Transverse colon (tissue), 4 donors: ENCODE results near the gene PTPRN2. TPM values are rescaled to one million over a fixed set of nuclear protein-coding genes. Genes with fewer than 3 reads are reported as not detected.

Experiments
- DNase-seq: peaks from one replicate; pipeline ENCODE4 v3.0.0-alpha.2; 2019
- H3K27ac ChIP-seq, 4 donors: fragments of 200-600 bp; sonication (generic); 2 replicates each; pipeline ENCODE4 v1.5.1; 2016 to 2018; ENCODE audit warnings: inconsistent platforms in 4 of 4
- H3K27me3 ChIP-seq: fragments of 200-600 bp; sonication (generic); 2 replicates; pipeline ENCODE4 v1.5.1; 2017; ENCODE audit warnings: inconsistent platforms
- H3K36me3 ChIP-seq, 4 donors: fragments of 200-600 bp; sonication (generic); 2 replicates each; pipeline ENCODE4 v1.5.1; 2017 to 2019; ENCODE audit warnings: inconsistent platforms in 4 of 4
- H3K4me1 ChIP-seq, 4 donors: fragments of 200-600 bp; sonication (generic); 2 replicates each; pipeline ENCODE4 v1.5.1; 2017 to 2020; ENCODE audit warnings: inconsistent platforms in 4 of 4
- H3K4me3 ChIP-seq, 4 donors: fragments of 200-600 bp; sonication (generic); 1 replicate in 1 of 4; 2 replicates in 3 of 4; pipeline versions ENCODE4 v1.5.1 to v1.6.1; 2017 to 2019; ENCODE audit warnings: inconsistent platforms in 4 of 4
- H3K9me3 ChIP-seq, 2 donors: fragments of 200-600 bp; sonication (generic); 2 replicates each; pipeline ENCODE4 v1.5.1; 2017 to 2019; ENCODE audit warnings: inconsistent platforms in 2 of 2
- EP300 ChIP-seq: sonication (generic); formaldehyde crosslinking; IDR thresholded peaks from one replicate; pipeline ENCODE4 v1.6.1; 2017; ENCODE audit warnings: antibody characterized with exemption, low read depth
- POLR2A ChIP-seq: fragments of 450-650 bp; IDR thresholded peaks from one replicate; pipeline ENCODE4 v1.6.1; 2016; ENCODE audit warnings: antibody characterized with exemption, mild to moderate bottlenecking, moderate library complexity
- POLR2AphosphoS5 ChIP-seq, 3 donors: sonication (generic); formaldehyde crosslinking; IDR thresholded peaks; one replicate each; pipeline ENCODE4 v1.6.1; 2016; ENCODE audit warnings: antibody characterized with exemption in 3 of 3
- WGBS, 2 donors: methylation state at CpG; one replicate each; pipeline ENCODE4 v1.1.5; 2018; ENCODE audit warnings: low coverage in 1 of 2; 5-methylcytosine and 5-hydroxymethylcytosine counted together
- in situ Hi-C, 4 donors: fragments of 200-750 bp; cut with MboI; loops; one replicate each; pipeline versions ENCODE4 v1.15.0 to v1.15.1; 2017; ENCODE audit warnings: low sequenced_read_pairs in 3 of 4, low pct_ligation_motif_present in 1 of 4, low pct_unique_long_range_greater_than_20kb in 1 of 4
- intact Hi-C: fragments of 100-400 bp; cut with DNase I; formaldehyde crosslinking; loops from one replicate; pipeline ENCODE4 v1.15.1; 2023; ENCODE audit warnings: low total_unique reads
- total RNA-seq, 4 donors: library from RNA; depleted of rRNA; stranded (reverse); fragments of >200 nt; gene quantifications; one replicate each; pipeline ENCODE4 v1.1.0, GENCODE V29; 2016
- TF ChIP-seq, protein P1 (sequence below), 5 experiments: fragments of 200-600 bp in 3 of 5; fragments of 450-650 bp in 2 of 5; sonication (generic) in 3 of 5; IDR thresholded peaks; 1 replicate in 2 of 5; 2 replicates in 3 of 5; pipeline ENCODE4 v1.5.1; 2016 to 2017; ENCODE audit warnings: antibody characterized with exemption in 5 of 5, inconsistent platforms in 3 of 5, mild to moderate bottlenecking in 2 of 5, moderate library complexity in 1 of 5

Gene PTPRN2
- total RNA-seq, 4 donors from 2014 or later, result 15.4 to 31.1 (median 21.8) TPM

DNA sequence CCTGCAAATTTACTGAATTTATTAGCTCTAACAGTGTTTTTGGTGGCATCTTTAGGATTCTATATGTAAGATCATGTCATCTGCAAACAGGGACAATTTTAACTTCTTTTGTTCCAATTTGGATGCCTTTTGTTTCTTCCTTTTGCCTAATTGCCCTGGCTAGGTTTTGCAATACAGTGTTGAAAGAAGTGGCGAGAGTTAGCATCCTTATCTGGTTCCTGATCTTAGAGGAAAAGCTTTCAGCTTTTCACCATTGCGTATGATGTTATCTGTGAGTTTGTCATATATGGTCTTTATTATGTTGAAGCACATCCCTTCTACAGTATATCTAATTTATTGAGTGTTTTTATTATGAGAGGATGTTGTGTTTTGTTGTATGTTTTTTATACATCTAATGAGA lies 301.4 kb downstream of the PTPRN2 start:
- Histone ChIP-seq H3K4me3 (no peak overlapping the region), H3K9me3 (peaks cover 9% of the 10 kb centered on the region in 2 donors), H3K27ac (no peak overlapping the region), H3K27me3 (no peaks in the 10 kb centered on the region), H3K4me1 (no peaks in the 10 kb centered on the region), H3K36me3 (no peaks in the 10 kb centered on the region)
- TF ChIP-seq EP300, result no peak
- no peak for TF ChIP-seq POLR2AphosphoS5 (IDR thresholded peaks at IDR 0.05)
- TF ChIP-seq, protein P1, sequence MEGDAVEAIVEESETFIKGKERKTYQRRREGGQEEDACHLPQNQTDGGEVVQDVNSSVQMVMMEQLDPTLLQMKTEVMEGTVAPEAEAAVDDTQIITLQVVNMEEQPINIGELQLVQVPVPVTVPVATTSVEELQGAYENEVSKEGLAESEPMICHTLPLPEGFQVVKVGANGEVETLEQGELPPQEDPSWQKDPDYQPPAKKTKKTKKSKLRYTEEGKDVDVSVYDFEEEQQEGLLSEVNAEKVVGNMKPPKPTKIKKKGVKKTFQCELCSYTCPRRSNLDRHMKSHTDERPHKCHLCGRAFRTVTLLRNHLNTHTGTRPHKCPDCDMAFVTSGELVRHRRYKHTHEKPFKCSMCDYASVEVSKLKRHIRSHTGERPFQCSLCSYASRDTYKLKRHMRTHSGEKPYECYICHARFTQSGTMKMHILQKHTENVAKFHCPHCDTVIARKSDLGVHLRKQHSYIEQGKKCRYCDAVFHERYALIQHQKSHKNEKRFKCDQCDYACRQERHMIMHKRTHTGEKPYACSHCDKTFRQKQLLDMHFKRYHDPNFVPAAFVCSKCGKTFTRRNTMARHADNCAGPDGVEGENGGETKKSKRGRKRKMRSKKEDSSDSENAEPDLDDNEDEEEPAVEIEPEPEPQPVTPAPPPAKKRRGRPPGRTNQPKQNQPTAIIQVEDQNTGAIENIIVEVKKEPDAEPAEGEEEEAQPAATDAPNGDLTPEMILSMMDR (IDR thresholded peaks at IDR 0.05), result no peak
- no peak for TF ChIP-seq POLR2A
- no peak for DNase-seq
- in situ Hi-C loops, result no loop called here
- 64 to 84% methylated on average over 2 of the region's 2 CpGs for WGBS, 2 donors
- intact Hi-C loops, result no loop called here

DNA sequence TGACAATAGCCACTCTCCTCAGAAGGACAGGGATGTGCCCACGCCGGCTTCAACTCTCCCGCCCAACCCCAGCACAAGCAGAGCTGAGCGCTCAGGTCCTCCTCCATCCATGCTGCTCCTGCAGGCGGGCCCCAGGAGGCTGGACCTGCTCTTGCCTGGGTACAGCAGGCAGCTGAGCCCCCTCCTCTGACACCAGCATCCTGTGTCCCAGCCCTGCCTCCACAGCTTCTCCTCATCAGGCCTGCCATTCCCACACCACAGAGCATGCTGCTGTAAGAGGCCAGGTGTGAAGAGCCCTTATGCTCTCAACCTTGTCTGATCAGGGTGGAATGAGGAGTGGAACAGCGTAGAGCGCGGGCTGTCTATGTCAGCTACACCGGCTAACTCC lies 302.2 kb downstream of the PTPRN2 start:
- in situ Hi-C loops, result no loop called here
- no peaks in the 10 kb centered on the region for H3K27me3 ChIP-seq
- peaks cover 9% of the 10 kb centered on the region in 2 donors for H3K9me3 ChIP-seq
- no peak overlapping the region for H3K27ac ChIP-seq
- no peaks in the 10 kb centered on the region for H3K4me1 ChIP-seq
- DNase-seq, result no peak
- H3K4me3 ChIP-seq, result no peak overlapping the region
- TF ChIP-seq, protein P1 (IDR thresholded peaks at IDR 0.05), result no peak
- TF ChIP-seq EP300 (no peak), POLR2AphosphoS5 (IDR thresholded peaks at IDR 0.05) (no peak), POLR2A (no peak)
- 95% methylated on average over 9 of the region's 9 CpGs; no CpG with 5 or more reads in 1 of the 2 donors for WGBS, 2 donors
- intact Hi-C loops, result no loop called here
- no peaks in the 10 kb centered on the region for H3K36me3 ChIP-seq

DNA sequence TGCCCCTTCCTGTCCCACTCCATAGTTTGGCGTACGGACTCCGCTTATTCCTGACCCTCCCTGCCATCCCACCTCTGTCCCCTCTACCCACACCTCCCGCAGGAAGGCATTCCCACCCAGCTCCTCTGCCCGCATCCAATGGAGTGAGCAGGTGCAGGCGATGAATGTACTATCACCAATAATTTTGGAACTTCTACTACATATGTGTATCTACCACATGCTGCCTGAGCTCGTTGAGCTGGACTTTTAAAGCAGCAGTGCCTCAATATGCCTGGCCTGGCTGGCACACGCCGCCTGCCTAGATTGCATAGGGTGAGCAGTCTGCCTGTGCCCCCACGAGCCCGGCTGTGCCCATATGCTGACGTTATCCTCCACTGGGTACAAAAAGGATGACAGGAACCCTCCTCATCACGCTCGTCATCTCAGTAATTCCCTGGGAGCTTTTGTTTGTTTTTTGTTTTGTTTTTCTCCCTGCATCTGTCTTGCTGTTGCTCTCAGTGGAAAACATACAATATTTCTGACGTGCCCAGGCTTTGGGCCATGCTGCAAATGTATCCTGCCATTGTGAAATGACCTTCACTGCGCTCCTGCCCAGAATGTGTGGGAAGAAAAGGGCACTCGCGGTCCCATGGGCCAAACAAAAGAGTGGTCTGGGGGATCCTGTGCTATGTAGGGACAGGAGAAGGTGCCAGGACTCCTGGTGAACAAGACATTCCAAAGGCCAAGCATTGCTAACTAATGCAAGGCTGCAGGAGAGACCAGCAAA lies 302.8 kb downstream of the PTPRN2 start:
- no peaks in the 10 kb centered on the region for H3K27me3 ChIP-seq
- 84 to 89% methylated on average over 7 to 18 of the region's 18 CpGs for WGBS, 2 donors
- H3K27ac ChIP-seq, result no peak overlapping the region
- in situ Hi-C loops, result no loop called here
- H3K4me1 ChIP-seq, result no peaks in the 10 kb centered on the region
- no peak overlapping the region for H3K4me3 ChIP-seq
- no peak for DNase-seq
- H3K9me3 ChIP-seq, result peaks cover 8 to 9% of the 10 kb centered on the region in 2 donors
- no peaks in the 10 kb centered on the region for H3K36me3 ChIP-seq
- TF ChIP-seq, protein P1 (IDR thresholded peaks at IDR 0.05), result no peak
- TF ChIP-seq EP300 (no peak), POLR2AphosphoS5 (IDR thresholded peaks at IDR 0.05) (no peak), POLR2A (no peak)
- intact Hi-C loops, result no loop called here

DNA sequence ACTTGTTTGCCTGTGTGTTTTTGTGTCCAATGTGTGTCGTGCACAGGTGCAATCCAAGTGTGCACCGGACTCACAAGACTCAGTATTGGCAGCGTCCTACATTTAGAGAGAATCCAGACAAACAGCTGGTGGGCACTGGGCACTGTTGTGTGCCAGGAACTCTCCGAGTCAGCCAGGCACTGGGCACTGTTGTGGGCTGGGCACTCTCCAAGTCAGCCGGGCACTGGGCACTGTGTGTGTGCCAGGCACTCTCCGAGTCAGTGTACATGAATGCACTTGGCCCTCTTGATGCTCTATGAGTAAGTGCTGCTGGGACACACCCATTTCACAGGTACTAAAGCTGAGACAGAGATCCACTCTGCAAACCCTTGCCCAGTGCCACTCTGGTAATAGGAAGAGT lies 303.5 kb downstream of the PTPRN2 start:
- no peak overlapping the region for H3K4me3 ChIP-seq
- H3K4me1 ChIP-seq, result no peaks in the 10 kb centered on the region
- intact Hi-C loops, result no loop called here
- DNase-seq, result no peak
- no peak overlapping the region for H3K27ac ChIP-seq
- 90% methylated on average over 6 of the region's 6 CpGs; no CpG with 5 or more reads in 1 of the 2 donors for WGBS, 2 donors
- no peak for TF ChIP-seq POLR2AphosphoS5 (IDR thresholded peaks at IDR 0.05)
- TF ChIP-seq POLR2A, result no peak
- TF ChIP-seq, protein P1 (IDR thresholded peaks at IDR 0.05), result no peak
- no peak for TF ChIP-seq EP300
- in situ Hi-C loops, result no loop called here
- no peaks in the 10 kb centered on the region for H3K27me3 ChIP-seq
- H3K36me3 ChIP-seq, result no peaks in the 10 kb centered on the region
- peaks cover 7 to 9% of the 10 kb centered on the region in 2 donors for H3K9me3 ChIP-seq
